GM19023 (cell line): ENCODE data around the gene NLRC3.
A peak's percentile ranks its signal among the peaks of the same experiment; 100 is the strongest.
"Not testable (repeated sequence)": the region's sequence is repeated elsewhere in the genome, so short reads cannot be mapped to it uniquely, and the experiment has no call there.

Experiments
- ATAC-seq: cut with Tn5 transposase; IDR thresholded peaks from one replicate; pipeline ENCODE4 v1.9.1; 2021; ENCODE audit warnings: mild to moderate bottlenecking, moderate library complexity; ENCODE audit not compliant: unreplicated experiment

NLRC3 gene

GRCh38 chr16:3577302-3577752 is at the start of gene NLRC3:
NLRC3 (minus strand) TSS chr16:3577403; CDS start chr16:3565036, 12,367 bp downstream.
- ATAC-seq: no peak

GRCh38 chr16:3625911-3626732 is 48.9 kb upstream of the NLRC3 start:
- no peak for ATAC-seq

- ATAC-seq: no peak
Observed at GRCh38 chr16:3625331-3625730, 48.1 kb upstream of the NLRC3 start.

GRCh38 chr16:3623642-3624041 is 46.4 kb upstream of the NLRC3 start:
- no peak for ATAC-seq

GRCh38 chr16:3618769-3619141 is 41.6 kb upstream of the NLRC3 start:
- ATAC-seq: no peak

- ATAC-seq: no peak
Observed at GRCh38 chr16:3612510-3613466, 35.6 kb upstream of the NLRC3 start.

- ATAC-seq: peak; percentile 89
Observed at GRCh38 chr16:3611146-3611975, 34.2 kb upstream of the NLRC3 start, which contains the start of gene SLX4. SLX4 (minus strand) TSS chr16:3611606; CDS start chr16:3608964, 2,642 bp downstream.

GRCh38 chr16:3610698-3611145 is 33.5 kb upstream of the NLRC3 start:
- no peak for ATAC-seq

GRCh38 chr16:3609895-3610697 is 32.9 kb upstream of the NLRC3 start:
- no peak for ATAC-seq

- not testable (repeated sequence) for ATAC-seq
Observed at GRCh38 chr16:3608976-3609375, 31.8 kb upstream of the NLRC3 start.

- ATAC-seq: no peak
Observed at GRCh38 chr16:3608069-3608468, 30.9 kb upstream of the NLRC3 start.

- no peak for ATAC-seq
Observed at GRCh38 chr16:3607634-3608033, 30.4 kb upstream of the NLRC3 start.

GRCh38 chr16:3607161-3607560 is 30.0 kb upstream of the NLRC3 start:
- no peak for ATAC-seq

GRCh38 chr16:3606441-3606840 is 29.2 kb upstream of the NLRC3 start:
- ATAC-seq: no peak

- no peak for ATAC-seq
Observed at GRCh38 chr16:3602320-3602653, 25.1 kb upstream of the NLRC3 start.

- ATAC-seq: no peak
Observed at GRCh38 chr16:3601614-3602319, 24.6 kb upstream of the NLRC3 start.

GRCh38 chr16:3599922-3600321 is 22.7 kb upstream of the NLRC3 start:
- ATAC-seq: no peak

GRCh38 chr16:3599121-3599520 is 21.9 kb upstream of the NLRC3 start:
- ATAC-seq: no peak

- ATAC-seq: no peak
Observed at GRCh38 chr16:3598236-3598635, 21.0 kb upstream of the NLRC3 start.
